HUES64 (cell line): Measurements from ENCODE around the gene LGALS7.
"Not testable (repeated sequence)": the region's sequence is repeated elsewhere in the genome, so short reads cannot be mapped to it uniquely, and the experiment has no call there.

ENCODE experiments used
- H3K27ac ChIP-seq: 2 replicates; pipeline ENCODE4 v1.7.0; 2013; ENCODE audit warnings: low read depth, low read length, inconsistent platforms
- H3K27me3 ChIP-seq: 2 replicates; pipeline ENCODE4 v1.6.1; 2013; ENCODE audit warnings: mild to moderate bottlenecking, low read length; ENCODE audit not compliant: insufficient read depth
- H3K36me3 ChIP-seq: 2 replicates; pipeline ENCODE4 v1.6.1; 2013; ENCODE audit warnings: mild to moderate bottlenecking, low read length; ENCODE audit not compliant: insufficient read depth
- H3K4me1 ChIP-seq: 2 replicates; pipeline ENCODE4 v1.6.1; 2013; ENCODE audit warnings: mild to moderate bottlenecking, low read length, moderate library complexity; ENCODE audit not compliant: insufficient read depth
- H3K4me3 ChIP-seq: 2 replicates; pipeline ENCODE4 v1.5.1; 2013; ENCODE audit warnings: mild to moderate bottlenecking, low read length, moderate library complexity
- H3K9ac ChIP-seq: 2 replicates; pipeline ENCODE4 v1.6.1; 2013; ENCODE audit warnings: mild to moderate bottlenecking, low read depth, low read length
- H3K9me3 ChIP-seq: 2 replicates; pipeline ENCODE4 v1.6.1; 2013; ENCODE audit warnings: low read depth, low read length; ENCODE audit not compliant: insufficient read depth
- WGBS: fragments of 150-250, 120-280 bp; methylation state at CpG from one replicate; pipeline ENCODE4 v1.1.7; 2013; ENCODE audit warnings: missing lambda C conversion rate; 5-methylcytosine and 5-hydroxymethylcytosine counted together

LGALS7 gene

DNA sequence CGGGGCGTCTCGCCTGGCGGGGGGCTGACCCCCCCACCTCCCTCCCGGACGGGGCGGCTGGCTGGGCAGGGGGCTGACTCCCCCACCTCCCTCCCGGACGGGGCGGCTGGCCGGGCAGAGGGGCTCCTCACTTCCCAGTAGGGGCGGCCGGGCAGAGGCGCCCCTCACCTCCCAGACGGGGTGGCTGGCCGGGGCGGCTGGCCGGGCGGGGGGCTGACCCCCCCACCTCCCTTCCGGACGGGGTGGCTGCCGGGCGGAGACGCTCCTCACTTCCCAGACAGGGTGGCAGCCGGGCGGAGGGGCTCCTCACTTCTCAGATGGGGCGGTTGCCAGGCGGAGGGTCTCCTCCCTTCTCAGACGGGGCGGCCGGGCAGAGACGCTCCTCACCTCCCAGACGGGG lies 24.5 kb upstream of the LGALS7 start:
- not testable (repeated sequence) for H3K4me3 ChIP-seq, H3K36me3 ChIP-seq, H3K27me3 ChIP-seq, H3K9me3 ChIP-seq, H3K27ac ChIP-seq, H3K9ac ChIP-seq, H3K4me1 ChIP-seq
- 100% methylated on average over 1 of the region's 33 CpGs for WGBS

DNA sequence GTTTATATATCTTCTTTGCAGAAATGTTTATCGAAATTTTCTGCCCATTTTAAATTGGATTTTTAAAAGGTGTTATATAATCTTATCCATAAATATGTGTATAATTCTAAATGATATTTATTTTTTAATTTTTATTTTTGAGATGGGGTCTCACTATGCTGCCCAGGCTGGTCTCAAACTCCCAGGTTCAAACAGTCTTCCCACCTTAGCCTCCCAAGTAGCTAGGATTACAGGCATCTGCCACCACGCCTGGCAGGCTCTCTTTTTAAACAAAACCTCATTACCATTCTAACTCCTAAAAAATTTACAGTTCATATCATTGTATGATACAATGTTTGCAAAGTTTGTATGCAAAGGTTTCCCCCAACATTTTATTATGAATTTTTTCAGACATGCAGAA lies 22.8 kb upstream of the LGALS7 start:
- peaks cover 4% of the 10 kb centered on the region; the same call in 1 of the 2 replicates for H3K9me3 ChIP-seq
- no peak overlapping the region for H3K9ac ChIP-seq
- no peaks in the 10 kb centered on the region for H3K36me3 ChIP-seq
- H3K27ac ChIP-seq: no peak overlapping the region
- no peaks in the 10 kb centered on the region for H3K27me3 ChIP-seq
- WGBS: 0% methylated on average over 1 of the region's 2 CpGs
- H3K4me1 ChIP-seq: no peaks in the 10 kb centered on the region
- H3K4me3 ChIP-seq: no peak overlapping the region

DNA sequence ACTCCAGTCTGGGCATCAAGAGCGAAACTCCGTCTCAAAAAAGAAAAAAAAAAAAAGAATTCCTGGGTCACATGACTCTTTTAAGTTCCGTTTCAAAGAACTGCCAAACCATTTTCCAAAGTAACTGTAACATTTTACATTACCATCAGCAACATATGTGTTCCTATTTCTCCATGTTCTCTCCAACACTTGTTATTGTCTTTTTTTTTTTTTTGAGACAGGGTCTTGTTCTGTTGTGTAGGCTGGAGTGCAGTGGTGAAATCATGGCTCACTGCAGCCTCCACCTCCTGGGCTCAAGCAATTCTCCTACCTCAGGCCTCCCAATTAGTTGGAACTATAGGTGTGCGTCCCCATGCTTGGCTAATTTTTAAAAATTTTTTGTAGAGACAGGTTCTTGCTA lies 22.2 kb upstream of the LGALS7 start:
- 97% methylated on average over 4 of the region's 4 CpGs for WGBS
- no peaks in the 10 kb centered on the region for H3K4me1 ChIP-seq
- H3K4me3 ChIP-seq: no peak overlapping the region

DNA sequence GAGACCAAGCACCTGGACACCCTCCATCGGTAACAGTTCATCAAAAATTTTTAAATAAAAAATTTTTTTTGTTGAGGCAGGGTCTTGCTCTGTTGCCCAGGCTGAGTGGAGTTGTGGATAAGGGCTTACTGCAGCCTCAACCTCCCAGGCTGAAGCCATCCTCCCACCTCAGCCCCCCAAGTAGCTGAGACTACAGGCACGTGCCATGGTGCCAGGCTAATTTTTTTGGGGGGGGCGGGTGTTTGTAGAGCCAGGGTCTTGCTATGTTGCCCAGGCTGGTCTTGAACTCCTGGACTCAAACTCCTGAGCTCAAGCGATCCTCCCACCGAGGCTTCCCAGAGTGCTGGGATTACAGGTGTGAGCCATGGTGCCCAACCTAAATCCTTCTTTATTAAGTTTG lies 20.4 kb upstream of the LGALS7 start:
- no peaks in the 10 kb centered on the region for H3K4me1 ChIP-seq
- H3K4me3 ChIP-seq: no peak overlapping the region
- no peaks in the 10 kb centered on the region for H3K27me3 ChIP-seq
- 91% methylated on average over 4 of the region's 5 CpGs for WGBS
- H3K9ac ChIP-seq: no peak overlapping the region
- H3K9me3 ChIP-seq: no peaks in the 10 kb centered on the region
- H3K36me3 ChIP-seq: no peaks in the 10 kb centered on the region
- no peak overlapping the region for H3K27ac ChIP-seq

More for the DNA sequence above, 22.2 kb upstream of the LGALS7 start:
- H3K9ac ChIP-seq: no peak overlapping the region
- no peak overlapping the region for H3K27ac ChIP-seq
- no peaks in the 10 kb centered on the region for H3K36me3 ChIP-seq
- no peaks in the 10 kb centered on the region for H3K27me3 ChIP-seq
- H3K9me3 ChIP-seq: peaks cover 4% of the 10 kb centered on the region; the same call in 1 of the 2 replicates

DNA sequence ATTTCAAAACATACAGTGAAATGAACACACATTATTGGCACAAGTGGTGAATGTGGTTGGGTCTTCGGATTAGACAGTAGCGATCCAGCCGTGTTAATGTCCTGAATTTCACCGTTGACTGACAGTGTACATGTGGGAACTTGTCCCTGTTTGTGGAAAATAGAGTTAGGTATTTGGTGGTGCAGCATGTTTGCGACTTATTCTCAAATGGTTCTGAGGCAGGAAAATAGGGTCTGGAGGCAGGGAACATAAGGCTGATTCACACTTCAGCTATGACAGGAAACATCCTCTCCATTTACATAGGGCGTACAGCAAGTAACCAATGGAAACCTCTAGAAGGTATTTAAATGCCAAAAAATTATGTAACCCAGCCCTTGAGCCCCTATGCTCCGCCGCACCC lies 19.9 kb upstream of the LGALS7 start:
- 83% methylated on average over 8 of the region's 8 CpGs for WGBS
- no peak overlapping the region for H3K4me3 ChIP-seq
- H3K4me1 ChIP-seq: no peaks in the 10 kb centered on the region
- H3K27ac ChIP-seq: no peak overlapping the region
- no peaks in the 10 kb centered on the region for H3K9me3 ChIP-seq
- no peaks in the 10 kb centered on the region for H3K36me3 ChIP-seq
- no peaks in the 10 kb centered on the region for H3K27me3 ChIP-seq
- H3K9ac ChIP-seq: no peak overlapping the region

DNA sequence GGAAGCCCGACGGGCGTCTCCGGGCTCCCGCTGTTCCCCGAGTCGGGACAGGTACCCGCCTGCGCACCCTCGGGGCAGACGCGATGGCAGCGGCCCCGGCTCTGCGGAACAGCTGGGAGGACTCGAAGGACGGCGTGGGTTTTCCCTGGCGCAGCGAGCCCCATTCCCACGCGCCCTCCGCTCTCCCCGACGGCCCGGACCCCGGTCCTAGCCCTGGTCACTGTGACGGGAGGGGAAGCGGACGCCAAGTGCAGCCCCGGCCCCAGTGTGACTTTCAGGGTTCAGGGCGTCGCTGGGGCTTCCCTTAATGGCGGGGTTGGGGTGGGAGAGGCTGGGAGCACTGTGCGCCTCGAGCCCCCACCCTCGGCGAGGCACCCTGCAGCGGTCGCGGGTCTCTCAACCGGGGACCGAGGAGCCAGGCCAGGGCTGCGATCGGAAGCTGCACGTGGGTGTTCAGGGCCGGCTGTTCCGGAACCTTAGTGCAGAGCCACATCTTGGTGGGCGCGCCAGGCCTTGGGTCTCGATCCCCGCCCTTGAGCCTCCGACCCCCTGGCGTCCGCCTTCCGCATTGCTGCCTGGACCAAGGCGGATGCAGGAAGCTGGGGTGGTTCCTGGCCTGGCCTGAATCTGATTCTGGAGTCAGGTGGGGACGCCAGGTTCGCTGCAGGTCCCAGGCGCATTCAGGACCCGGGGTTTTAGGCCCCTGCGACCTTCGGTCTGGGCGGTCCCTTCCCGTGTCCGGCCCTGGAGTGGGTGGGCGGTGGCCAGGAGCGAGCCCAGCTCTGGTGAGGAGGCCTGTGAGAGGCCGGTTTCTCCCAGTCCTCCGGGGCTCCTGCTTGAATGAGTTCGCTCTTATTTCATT lies 19.2 kb upstream of the LGALS7 start:
- no peaks in the 10 kb centered on the region for H3K9me3 ChIP-seq
- H3K27me3 ChIP-seq: no peaks in the 10 kb centered on the region
- no peaks in the 10 kb centered on the region for H3K4me1 ChIP-seq
- no peak overlapping the region for H3K27ac ChIP-seq
- no peak overlapping the region for H3K4me3 ChIP-seq
- WGBS: 90% methylated on average over 63 of the region's 71 CpGs
- H3K36me3 ChIP-seq: no peaks in the 10 kb centered on the region
- no peak overlapping the region for H3K9ac ChIP-seq

DNA sequence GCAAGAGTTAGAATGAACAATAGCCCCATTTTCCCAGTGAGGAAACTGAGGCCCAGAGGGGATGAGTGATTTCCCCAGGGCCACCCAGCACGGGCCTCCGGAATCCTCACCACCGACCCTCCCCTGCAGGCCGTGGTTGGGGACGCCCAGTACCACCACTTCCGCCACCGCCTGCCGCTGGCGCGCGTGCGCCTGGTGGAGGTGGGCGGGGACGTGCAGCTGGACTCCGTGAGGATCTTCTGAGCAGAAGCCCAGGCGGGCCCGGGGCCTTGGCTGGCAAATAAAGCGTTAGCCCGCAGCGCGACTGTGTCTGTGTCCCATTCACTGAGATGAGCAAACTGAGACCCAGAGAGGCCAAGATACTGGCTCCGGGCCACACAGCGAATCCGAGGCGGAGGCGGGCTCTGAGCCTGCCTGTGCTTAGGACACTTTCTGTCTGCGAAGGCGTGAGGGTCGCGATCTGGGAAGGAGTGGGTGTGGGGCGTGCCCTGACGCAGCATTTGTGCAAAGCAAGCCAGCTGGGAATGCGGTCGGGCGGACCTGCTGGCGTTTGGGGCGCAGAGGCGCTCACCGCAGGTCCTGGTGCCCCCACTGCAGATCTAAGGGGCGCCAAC lies 18.2 kb upstream of the LGALS7 start:
- H3K36me3 ChIP-seq, H3K27me3 ChIP-seq, H3K4me1 ChIP-seq, H3K9me3 ChIP-seq, H3K9ac ChIP-seq, H3K27ac ChIP-seq: not testable (repeated sequence)
- WGBS: no CpG with 5 or more reads among the region's 40 CpGs
- H3K4me3 ChIP-seq: 0 out of 2 replicates have a peak overlapping the region, but pooled peaks have one; percentile 32

DNA sequence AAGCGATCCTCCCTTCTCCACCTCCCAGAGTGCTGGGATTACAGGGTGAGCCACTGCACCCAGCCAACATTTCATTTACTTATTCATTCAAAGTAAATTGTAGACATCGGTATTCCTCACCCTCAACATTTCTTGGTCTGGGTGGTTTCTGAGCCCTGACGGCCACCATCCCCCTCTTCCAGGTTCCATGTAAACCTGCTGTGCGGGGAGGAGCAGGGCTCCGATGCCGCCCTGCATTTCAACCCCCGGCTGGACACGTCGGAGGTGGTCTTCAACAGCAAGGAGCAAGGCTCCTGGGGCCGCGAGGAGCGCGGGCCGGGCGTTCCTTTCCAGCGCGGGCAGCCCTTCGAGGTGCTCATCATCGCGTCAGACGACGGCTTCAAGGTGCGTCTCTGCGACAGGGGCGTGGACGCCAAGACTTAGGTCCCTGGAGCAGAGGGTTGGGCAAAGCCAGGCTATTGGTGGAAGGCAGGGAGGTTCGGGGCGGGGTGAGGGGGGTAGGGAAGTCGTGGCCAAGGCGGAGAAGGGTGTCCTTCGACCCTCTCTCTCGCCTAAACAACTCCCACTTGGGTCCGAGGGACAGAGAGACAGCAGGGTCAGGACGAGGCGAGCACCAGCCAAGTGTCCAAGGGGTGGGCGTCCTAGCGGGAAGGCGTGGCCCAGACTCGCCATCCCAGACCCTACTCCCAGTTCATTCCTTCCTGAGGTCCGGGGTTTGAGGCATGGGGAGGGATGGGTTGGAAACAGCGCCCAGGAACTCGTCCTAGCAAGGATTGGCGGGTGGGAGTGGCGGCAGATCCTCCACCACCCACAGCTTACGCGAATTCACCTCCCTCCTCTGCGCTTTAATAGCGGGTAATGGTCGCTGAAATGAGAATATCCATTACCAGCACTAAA lies 17.4 kb upstream of the LGALS7 start:
- not testable (repeated sequence) for H3K9me3 ChIP-seq, H3K9ac ChIP-seq, H3K27me3 ChIP-seq, H3K4me1 ChIP-seq, H3K27ac ChIP-seq, H3K36me3 ChIP-seq
- WGBS: 70% methylated on average over 13 of the region's 49 CpGs
- H3K4me3 ChIP-seq: 0 out of 2 replicates have a peak overlapping the region, but pooled peaks have one; percentile 32

DNA sequence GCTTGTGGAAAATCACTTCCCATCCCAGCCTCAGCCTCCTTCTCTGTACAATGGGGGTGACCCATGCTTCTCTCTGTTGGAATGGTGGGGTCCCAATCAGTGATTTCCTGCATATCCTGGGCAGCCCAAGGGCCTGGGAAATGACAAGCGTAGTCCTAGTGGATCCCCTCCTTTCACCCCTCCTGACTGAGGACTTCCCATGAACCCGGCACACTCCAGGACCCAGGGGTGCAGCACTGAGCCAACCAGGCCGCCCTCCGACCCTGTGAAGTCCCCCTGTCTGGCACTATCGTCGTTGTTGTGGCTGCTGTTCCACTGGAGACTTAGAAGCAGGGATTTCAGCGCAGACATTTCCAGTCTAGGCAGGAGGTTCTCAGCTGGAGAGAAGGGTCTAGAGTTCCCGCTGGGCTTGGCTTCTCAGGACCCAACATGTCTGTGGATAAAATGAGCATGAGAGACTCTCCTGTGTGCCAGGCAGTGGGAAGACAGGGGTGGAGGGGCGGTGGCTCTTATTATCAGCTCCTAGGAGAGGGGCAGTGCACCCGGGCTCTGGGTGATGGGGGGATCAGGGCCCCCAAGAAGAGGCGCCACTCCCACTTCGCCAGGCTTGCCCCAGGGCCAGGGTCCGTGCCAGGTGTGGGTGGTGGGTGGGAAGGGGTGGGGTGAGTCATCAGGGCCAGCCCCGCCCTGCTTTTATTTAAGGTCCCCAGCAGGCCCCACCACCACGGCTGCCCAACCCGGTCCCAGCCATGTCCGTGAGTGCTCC lies 15.3 kb upstream of the LGALS7 start, which contains the start of gene LGALS7B:
Gene LGALS7B, plus strand, starts transcription at position 723 of the 766 bp plus-strand sequence. Its CDS starts 27 bp downstream, at position 750.
- Histone ChIP-seq H3K27ac (no peak within 1 kb of the TSS), H3K36me3 (no peaks in the 10 kb centered on the region), H3K4me1 (no peaks in the 10 kb centered on the region), H3K27me3 (no peaks in the 10 kb centered on the region), H3K4me3 (no peak within 1 kb of the TSS), H3K9me3 (no peaks in the 10 kb centered on the region), H3K9ac (no peak within 1 kb of the TSS)
- 76% methylated on average over 10 of the region's 17 CpGs for WGBS

DNA sequence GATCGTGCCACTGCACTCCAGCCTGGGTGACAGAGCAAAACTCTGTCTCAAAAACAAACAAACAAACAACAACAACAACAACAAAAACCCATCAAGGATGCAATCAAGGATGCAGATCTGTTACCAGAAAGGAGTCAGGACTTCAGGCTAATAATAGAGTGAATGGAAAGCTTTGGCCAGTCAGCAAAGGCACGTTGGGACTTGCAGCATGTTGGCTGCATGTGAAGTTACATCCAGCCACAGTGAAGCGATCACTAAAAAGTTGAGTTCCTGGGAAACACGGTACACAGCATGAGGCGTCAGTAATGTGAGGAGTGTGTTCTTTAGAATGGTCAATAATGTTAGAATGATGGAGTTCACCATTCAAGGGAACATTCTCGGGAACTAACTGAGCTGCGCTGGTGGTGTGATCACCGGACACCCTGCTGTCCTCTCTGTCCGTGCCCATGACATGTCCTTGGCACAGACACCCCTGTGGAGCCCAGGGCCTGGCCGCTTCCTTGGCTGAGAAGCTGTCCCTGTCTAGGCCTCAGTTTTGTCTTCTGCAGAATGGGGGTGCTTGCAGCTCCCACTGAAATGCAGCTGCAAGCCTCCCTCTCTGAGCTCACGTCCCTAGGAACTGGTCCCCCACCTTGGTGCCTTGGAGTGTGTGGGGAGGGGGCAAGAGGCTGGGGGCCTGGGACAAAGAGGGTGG lies 13.4 kb upstream of the LGALS7 start:
- WGBS: 89% methylated on average over 11 of the region's 11 CpGs
- H3K9ac ChIP-seq: no peak overlapping the region
- H3K9me3 ChIP-seq: no peaks in the 10 kb centered on the region
- no peak overlapping the region for H3K4me3 ChIP-seq
- no peaks in the 10 kb centered on the region for H3K4me1 ChIP-seq
- no peaks in the 10 kb centered on the region for H3K36me3 ChIP-seq
- H3K27me3 ChIP-seq: no peaks in the 10 kb centered on the region
- no peak overlapping the region for H3K27ac ChIP-seq
